ENCODE measurements around the gene ADGRB3.

ADGRB3 gene

DNA sequence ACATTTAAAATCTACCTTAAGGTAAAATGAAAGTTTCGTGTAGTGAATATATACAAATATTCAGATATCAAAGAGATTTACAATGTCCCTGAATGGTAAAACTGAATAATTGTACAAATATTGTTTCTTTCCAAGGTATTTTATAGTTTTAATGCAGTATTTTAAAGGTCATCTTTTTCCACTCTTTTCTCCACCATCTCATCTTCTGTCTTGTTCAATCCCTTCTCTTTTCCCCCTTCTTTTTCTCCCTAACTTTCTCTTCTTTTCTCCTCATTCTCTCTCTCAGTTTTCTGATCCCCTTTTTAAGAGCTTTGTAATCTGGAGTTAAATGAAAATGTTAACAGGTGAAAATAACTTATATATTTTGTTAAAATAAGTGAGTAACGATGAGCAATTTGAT is 126.9 kb downstream of the ADGRB3 start:
- no peak overlapping the region for H2AFZ ChIP-seq (ENCODE audit: low read length)
- TF ChIP-seq, protein P1, sequence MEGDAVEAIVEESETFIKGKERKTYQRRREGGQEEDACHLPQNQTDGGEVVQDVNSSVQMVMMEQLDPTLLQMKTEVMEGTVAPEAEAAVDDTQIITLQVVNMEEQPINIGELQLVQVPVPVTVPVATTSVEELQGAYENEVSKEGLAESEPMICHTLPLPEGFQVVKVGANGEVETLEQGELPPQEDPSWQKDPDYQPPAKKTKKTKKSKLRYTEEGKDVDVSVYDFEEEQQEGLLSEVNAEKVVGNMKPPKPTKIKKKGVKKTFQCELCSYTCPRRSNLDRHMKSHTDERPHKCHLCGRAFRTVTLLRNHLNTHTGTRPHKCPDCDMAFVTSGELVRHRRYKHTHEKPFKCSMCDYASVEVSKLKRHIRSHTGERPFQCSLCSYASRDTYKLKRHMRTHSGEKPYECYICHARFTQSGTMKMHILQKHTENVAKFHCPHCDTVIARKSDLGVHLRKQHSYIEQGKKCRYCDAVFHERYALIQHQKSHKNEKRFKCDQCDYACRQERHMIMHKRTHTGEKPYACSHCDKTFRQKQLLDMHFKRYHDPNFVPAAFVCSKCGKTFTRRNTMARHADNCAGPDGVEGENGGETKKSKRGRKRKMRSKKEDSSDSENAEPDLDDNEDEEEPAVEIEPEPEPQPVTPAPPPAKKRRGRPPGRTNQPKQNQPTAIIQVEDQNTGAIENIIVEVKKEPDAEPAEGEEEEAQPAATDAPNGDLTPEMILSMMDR (IDR thresholded peaks at IDR 0.05; ENCODE audit: low read length), result no peak
- no peak for TF ChIP-seq EZH2 (IDR thresholded peaks at IDR 0.05; ENCODE audit: borderline replicate concordance, low read length)

DNA sequence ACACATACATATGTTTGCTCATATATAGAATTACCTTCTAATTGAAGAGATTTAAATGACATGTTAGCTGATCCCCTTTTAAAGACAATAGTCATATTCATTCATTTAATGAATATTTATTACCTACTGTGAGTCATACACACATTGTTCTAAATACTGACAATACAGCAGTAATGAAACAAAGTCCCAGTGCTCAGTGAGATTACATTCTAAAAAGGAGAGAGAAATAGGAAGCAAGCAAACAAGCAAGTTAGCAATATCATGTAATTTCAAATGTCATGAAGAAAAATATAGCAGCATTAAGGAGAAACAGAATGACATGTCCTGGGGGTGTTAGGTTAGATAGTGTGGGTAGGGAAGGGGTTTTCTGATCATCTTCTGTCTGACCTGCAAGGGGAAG is 136.3 kb downstream of the ADGRB3 start:
- H3K4me2 ChIP-seq (ENCODE audit: low read length), result no peak overlapping the region
- no peak overlapping the region for H3K4me3 ChIP-seq (ENCODE audit: low read depth, low read length, poor library complexity, severe bottlenecking)
- H3K36me3 ChIP-seq (ENCODE audit: insufficient read depth, low read length), result no peaks in the 10 kb centered on the region
- H3F3A ChIP-seq (ENCODE audit: insufficient read depth, low read length), result no peaks in the 10 kb centered on the region
- H3K27ac ChIP-seq (ENCODE audit: low read depth, low read length, poor library complexity, severe bottlenecking), result no peak overlapping the region
- no peak overlapping the region for H3K9ac ChIP-seq (ENCODE audit: low read length)
- H3K27me3 ChIP-seq (ENCODE audit: insufficient read depth, low read length), result no peaks in the 10 kb centered on the region
- TF ChIP-seq, protein P1 (IDR thresholded peaks at IDR 0.05; ENCODE audit: low read length), result no peak
- TF ChIP-seq EZH2 (IDR thresholded peaks at IDR 0.05; ENCODE audit: borderline replicate concordance, low read length), result no peak
- no peaks in the 10 kb centered on the region for H3K9me2 ChIP-seq (ENCODE audit: low read depth, low read length)
- H3K79me2 ChIP-seq (ENCODE audit: insufficient read depth, low read length), result no peaks in the 10 kb centered on the region
- no peaks in the 10 kb centered on the region for H3K9me3 ChIP-seq (ENCODE audit: low read length)
- H2AFZ ChIP-seq (ENCODE audit: low read length), result no peak overlapping the region
- no peaks in the 10 kb centered on the region for H3K4me1 ChIP-seq (ENCODE audit: insufficient read depth, low read length, severe bottlenecking)
- no peaks in the 10 kb centered on the region for H4K20me1 ChIP-seq (ENCODE audit: insufficient read depth, low read length)

More for the DNA sequence above, 126.9 kb downstream of the ADGRB3 start:
- no peaks in the 10 kb centered on the region for H4K20me1 ChIP-seq (ENCODE audit: insufficient read depth, low read length)
- H3K4me1 ChIP-seq (ENCODE audit: insufficient read depth, low read length, severe bottlenecking), result no peaks in the 10 kb centered on the region
- H3F3A ChIP-seq (ENCODE audit: insufficient read depth, low read length), result no peaks in the 10 kb centered on the region
- no peak overlapping the region for H3K4me2 ChIP-seq (ENCODE audit: low read length)
- no peak overlapping the region for H3K27ac ChIP-seq (ENCODE audit: low read depth, low read length, poor library complexity, severe bottlenecking)
- no peaks in the 10 kb centered on the region for H3K9me2 ChIP-seq (ENCODE audit: low read depth, low read length)
- no peaks in the 10 kb centered on the region for H3K27me3 ChIP-seq (ENCODE audit: insufficient read depth, low read length)
- H3K4me3 ChIP-seq (ENCODE audit: low read depth, low read length, poor library complexity, severe bottlenecking), result no peak overlapping the region
- H3K36me3 ChIP-seq (ENCODE audit: insufficient read depth, low read length), result no peaks in the 10 kb centered on the region
- no peaks in the 10 kb centered on the region for H3K79me2 ChIP-seq (ENCODE audit: insufficient read depth, low read length)
- H3K9ac ChIP-seq (ENCODE audit: low read length), result no peak overlapping the region
- H3K9me3 ChIP-seq (ENCODE audit: low read length), result no peaks in the 10 kb centered on the region

DNA sequence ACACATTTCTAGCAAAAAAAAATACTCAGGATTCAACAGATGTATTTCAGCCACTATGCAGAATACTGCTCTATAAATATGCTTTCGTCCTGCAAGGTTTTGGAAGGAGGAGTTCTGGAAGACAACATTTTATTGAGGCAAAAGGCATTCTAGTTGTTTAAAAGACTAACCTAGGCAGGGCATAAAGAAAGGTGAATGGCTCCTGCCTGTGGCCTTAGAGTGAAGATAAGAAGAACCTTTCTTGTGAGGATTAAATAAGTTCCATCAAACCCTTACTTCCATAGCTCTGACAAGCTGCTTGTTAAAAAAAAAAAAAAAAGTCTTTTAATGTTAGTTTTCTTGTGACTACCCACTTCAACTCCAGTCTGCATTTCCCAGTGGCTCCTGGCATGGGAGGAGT is 139.8 kb downstream of the ADGRB3 start:
- no peak for TF ChIP-seq EZH2 (IDR thresholded peaks at IDR 0.05; ENCODE audit: borderline replicate concordance, low read length)
- TF ChIP-seq, protein P1 (IDR thresholded peaks at IDR 0.05; ENCODE audit: low read length), result no peak
- H3K4me2 ChIP-seq (ENCODE audit: low read length), result no peak overlapping the region
- H3K9ac ChIP-seq (ENCODE audit: low read length), result no peak overlapping the region
- H3K79me2 ChIP-seq (ENCODE audit: insufficient read depth, low read length), result no peaks in the 10 kb centered on the region
- H3K27me3 ChIP-seq (ENCODE audit: insufficient read depth, low read length), result no peaks in the 10 kb centered on the region
- H2AFZ ChIP-seq (ENCODE audit: low read length), result no peak overlapping the region
- no peaks in the 10 kb centered on the region for H3F3A ChIP-seq (ENCODE audit: insufficient read depth, low read length)
- no peaks in the 10 kb centered on the region for H3K9me3 ChIP-seq (ENCODE audit: low read length)
- no peaks in the 10 kb centered on the region for H3K9me2 ChIP-seq (ENCODE audit: low read depth, low read length)
- H3K27ac ChIP-seq (ENCODE audit: low read depth, low read length, poor library complexity, severe bottlenecking), result no peak overlapping the region
- H3K4me3 ChIP-seq (ENCODE audit: low read depth, low read length, poor library complexity, severe bottlenecking), result no peak overlapping the region
- H3K36me3 ChIP-seq (ENCODE audit: insufficient read depth, low read length), result no peaks in the 10 kb centered on the region
- H4K20me1 ChIP-seq (ENCODE audit: insufficient read depth, low read length), result no peaks in the 10 kb centered on the region
- H3K4me1 ChIP-seq (ENCODE audit: insufficient read depth, low read length, severe bottlenecking), result no peaks in the 10 kb centered on the region
